NCI-H2029 (cell line): Measurements from ENCODE around the gene MAGEA3.
"Not testable (repeated sequence)": the region's sequence is repeated elsewhere in the genome, so short reads cannot be mapped to it uniquely, and the experiment has no call there.

ENCODE experiments used
- DNase-seq: peaks from one replicate; lab custom pipeline; 2025; lab: John Stamatoyannopoulos, UW

Gene MAGEA3, protein sequence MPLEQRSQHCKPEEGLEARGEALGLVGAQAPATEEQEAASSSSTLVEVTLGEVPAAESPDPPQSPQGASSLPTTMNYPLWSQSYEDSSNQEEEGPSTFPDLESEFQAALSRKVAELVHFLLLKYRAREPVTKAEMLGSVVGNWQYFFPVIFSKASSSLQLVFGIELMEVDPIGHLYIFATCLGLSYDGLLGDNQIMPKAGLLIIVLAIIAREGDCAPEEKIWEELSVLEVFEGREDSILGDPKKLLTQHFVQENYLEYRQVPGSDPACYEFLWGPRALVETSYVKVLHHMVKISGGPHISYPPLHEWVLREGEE

DNA sequence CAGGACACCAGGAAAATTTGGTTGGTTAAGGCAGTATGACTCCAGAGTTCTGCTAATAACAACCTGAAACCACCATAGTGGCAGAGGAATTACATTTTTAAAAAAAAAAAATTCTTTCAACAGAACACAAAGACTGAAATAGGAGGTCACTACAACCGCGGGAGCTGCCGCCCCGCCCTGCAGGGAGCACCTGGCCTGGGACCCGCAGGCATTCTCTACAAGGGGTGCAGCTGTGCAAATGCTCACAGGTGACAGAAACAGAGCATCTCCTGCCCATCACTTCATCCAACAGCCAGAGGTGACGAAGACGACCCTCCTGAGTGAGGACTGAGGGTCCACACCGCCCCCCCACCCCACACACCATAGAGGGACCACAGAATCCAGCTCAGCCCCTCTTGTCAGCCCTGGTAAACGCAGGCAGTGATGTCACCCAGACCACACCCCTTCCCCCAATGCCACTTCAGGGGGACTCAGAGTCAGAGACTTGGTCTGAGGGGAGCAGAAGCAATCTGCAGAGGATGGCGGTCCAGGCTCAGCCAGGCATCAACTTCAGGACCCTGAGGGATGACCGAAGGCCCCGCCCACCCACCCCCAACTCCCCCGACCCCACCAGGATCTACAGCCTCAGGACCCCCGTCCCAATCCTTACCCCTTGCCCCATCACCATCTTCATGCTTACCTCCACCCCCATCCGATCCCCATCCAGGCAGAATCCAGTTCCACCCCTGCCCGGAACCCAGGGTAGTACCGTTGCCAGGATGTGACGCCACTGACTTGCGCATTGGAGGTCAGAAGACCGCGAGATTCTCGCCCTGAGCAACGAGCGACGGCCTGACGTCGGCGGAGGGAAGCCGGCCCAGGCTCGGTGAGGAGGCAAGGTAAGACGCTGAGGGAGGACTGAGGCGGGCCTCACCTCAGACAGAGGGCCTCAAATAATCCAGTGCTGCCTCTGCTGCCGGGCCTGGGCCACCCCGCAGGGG, at the start of gene MAGEA3:
Gene MAGEA3, plus strand, starts transcription at position 843 of the 980 bp plus-strand sequence. CDS start 2,039 bp downstream, outside the sequence.
- DNase-seq, result not testable (repeated sequence)

- no peak for DNase-seq
Measured at GRCh38 chrX:152652060-152652459, 46.5 kb upstream of the MAGEA3 start.

DNA sequence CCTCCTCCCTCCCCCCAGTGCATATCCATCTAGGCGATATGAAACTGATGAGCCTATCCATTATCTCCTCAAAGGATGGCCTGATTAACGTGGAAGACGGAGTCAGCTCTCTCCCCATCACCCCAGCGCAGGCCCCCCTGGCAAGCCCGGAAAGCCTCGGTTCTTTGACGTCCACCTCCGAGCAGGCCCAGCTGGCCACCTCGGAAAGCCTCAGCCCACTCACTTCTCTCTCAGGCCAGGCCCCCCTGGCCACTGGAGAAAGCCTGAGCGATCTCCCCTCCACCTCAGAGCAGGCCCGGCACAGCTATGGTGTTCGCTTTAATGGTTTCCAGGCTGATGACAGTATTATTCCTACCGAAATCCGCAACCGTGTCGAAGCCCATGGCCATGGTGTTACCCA, 46.1 kb upstream of the MAGEA3 start:
- no peak for DNase-seq

- no peak for DNase-seq
Measured at GRCh38 chrX:152656087-152656486, 42.5 kb upstream of the MAGEA3 start.

- DNase-seq, result no peak
Measured at GRCh38 chrX:152656890-152657289, 41.7 kb upstream of the MAGEA3 start.

GRCh38 chrX:152658302-152658701, 40.3 kb upstream of the MAGEA3 start:
- no peak for DNase-seq

GRCh38 chrX:152663086-152663485, 35.5 kb upstream of the MAGEA3 start:
- DNase-seq, result no peak

- no peak for DNase-seq
Measured at GRCh38 chrX:152674135-152674534, 24.5 kb upstream of the MAGEA3 start.

DNA sequence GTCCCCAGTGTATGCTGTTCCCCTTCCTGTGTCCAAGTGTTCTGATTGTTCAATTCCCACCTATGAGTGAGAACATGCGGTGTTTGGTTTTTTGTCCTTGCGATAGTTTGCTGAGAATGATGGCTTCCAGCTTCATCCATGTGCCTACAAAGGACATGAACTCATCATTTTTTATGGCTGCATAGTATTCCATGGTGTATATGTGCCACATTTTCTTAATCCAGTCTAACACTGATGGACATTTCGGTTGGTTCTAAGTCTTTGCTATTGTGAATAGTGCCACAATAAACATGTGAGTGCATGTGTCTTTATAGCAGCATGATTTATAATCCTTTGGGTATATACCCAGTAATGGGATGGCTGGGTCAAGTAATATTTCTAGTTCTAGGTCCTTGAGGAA, 23.9 kb upstream of the MAGEA3 start:
- not testable (repeated sequence) for DNase-seq

DNA sequence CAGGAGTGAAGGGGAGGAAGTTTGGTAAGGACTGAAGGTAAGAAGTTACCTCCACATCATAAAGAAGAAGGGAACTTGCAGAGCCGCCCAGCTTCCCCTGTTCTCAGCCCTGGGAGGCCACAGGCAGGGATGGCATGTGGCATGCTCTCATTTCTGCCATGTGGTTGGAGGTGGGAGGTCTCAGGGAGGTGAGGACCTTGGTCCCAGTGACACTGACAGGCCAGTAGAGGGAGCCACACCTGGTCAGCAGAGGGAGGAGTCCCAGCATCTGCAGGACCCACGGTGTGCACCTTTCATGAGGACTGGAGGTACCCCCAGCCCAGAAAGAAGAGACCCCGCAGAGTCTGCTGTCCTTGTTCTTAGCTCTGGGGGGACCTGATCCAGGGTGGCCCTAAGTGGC, 17.6 kb upstream of the MAGEA3 start:
- not testable (repeated sequence) for DNase-seq

DNA sequence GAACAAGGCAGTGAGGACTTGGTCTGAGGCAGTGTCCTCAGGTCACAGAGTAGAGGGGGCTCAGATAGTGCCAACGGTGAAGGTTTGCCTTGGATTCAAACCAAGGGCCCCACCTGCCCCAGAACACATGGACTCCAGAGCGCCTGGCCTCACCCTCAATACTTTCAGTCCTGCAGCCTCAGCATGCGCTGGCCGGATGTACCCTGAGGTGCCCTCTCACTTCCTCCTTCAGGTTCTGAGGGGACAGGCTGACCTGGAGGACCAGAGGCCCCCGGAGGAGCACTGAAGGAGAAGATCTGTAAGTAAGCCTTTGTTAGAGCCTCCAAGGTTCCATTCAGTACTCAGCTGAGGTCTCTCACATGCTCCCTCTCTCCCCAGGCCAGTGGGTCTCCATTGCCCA, 1.8 kb downstream of the MAGEA3 start:
- not testable (repeated sequence) for DNase-seq

- DNase-seq, result not testable (repeated sequence)
Measured at GRCh38 chrX:152706500-152706899, 7.9 kb downstream of the MAGEA3 start.

DNA sequence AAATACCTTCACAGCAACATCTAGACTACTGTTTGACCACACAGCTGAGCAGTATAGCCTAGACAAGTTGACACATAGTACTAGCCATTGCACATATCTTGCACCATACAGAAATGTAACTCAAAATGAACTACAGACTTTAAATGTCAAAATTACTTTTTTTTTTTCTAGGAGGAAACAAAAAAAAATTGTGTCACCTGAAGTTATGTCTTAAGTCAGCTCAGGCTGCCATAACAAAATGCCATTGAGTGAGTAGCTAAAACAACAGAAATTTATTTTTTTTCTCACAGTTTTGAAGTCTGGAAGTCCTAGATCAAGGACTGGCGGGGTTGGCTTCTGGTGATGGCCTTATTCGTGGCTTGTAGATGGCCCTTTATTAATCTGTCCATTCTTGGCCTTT, 10.6 kb downstream of the MAGEA3 start, which contains the start of gene CSAG2:
Gene CSAG2, minus strand, starts transcription at position 101 of the 400 bp plus-strand sequence. CDS start 161 bp downstream, outside the sequence.
- not testable (repeated sequence) for DNase-seq

DNA sequence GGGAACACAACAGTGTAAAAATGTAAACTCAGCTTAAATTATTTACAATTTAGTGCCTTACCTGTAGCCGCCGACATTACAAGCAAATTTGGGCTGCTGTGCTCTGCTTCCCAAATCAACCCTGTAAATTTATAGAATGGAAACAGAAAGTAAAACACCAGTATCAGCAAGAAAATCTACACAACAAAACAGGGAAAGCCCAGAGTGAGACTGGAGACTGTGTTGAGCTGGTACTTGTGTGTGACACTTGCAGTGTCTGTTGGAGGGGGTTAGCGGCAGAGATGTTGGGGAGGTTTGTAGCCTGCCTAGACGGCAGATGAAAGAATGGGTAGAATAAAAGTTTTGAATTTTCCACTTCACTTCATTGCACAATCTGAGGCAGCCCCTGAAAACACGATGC, 14.6 kb downstream of the MAGEA3 start:
- DNase-seq, result not testable (repeated sequence)

GRCh38 chrX:152713815-152714787, 15.5 kb downstream of the MAGEA3 start, which contains the start of gene MAGEA2B:
Gene MAGEA2B (plus strand): TSS chrX:152714628. CDS start chrX:152717107, 2,479 bp downstream.
- not testable (repeated sequence) for DNase-seq

GRCh38 chrX:152725409-152725808, 26.8 kb downstream of the MAGEA3 start:
- DNase-seq, result no peak

DNA sequence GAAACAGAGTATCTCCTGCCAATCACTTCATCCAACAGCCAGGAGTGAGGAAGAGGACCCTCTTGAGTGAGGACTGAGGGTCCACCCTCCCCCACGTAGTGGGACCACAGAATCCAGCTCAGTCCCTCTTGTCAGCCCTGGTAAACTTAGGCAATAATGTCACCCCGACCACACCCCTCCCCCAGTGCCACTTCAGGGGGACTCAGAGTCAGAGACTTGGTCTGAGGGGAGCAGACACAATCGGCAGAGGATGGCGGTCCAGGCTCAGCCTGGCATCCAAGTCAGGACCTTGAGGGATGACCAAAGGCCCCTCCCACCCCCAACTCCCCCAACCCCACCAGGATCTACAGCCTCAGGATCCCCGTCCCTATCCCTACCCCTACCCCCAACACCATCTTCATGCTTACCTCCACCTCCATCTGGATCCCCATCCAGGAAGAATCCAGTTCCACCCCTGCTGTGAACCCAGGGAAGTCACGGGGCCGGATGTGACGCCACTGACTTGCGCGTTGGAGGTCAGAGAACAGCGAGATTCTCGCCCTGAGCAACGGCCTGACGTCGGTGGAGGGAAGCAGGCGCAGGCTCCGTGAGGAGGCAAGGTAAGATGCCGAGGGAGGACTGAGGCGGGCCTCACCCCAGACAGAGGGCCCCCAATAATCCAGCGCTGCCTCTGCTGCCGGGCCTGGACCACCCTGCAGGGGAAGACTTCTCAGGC, 34.8 kb downstream of the MAGEA3 start, which contains the start of the genes CSAG1 and MAGEA12:
Gene CSAG1, minus strand, starts transcription at position 461 of the 715 bp plus-strand sequence. CDS start 1,261 bp downstream, outside the sequence.
Gene MAGEA12, plus strand, starts transcription at position 497 of the 715 bp plus-strand sequence. CDS start 2,405 bp downstream, outside the sequence.
- DNase-seq, result peak; percentile 73

GRCh38 chrX:152734143-152734858, 35.7 kb downstream of the MAGEA3 start:
- not testable (repeated sequence) for DNase-seq

- DNase-seq, result no peak
Measured at GRCh38 chrX:152735101-152735500, 36.5 kb downstream of the MAGEA3 start.
